GM23248 (cell line): ENCODE data around the gene CADPS2. TPM values are rescaled to one million over a fixed set of nuclear protein-coding genes. Genes with fewer than 3 reads are reported as not detected.

Source experiments
- DNase-seq: peaks from one replicate; pipeline ENCODE4 v3.0.0-alpha.2; 2015
- H2AFZ ChIP-seq: fragments of 200-600 bp; sonication (generic); 2 replicates; pipeline ENCODE4 v1.6.1; 2016; ENCODE audit warnings: antibody characterized with exemption
- H3F3A ChIP-seq: fragments of 200-600 bp; sonication (generic); 2 replicates; pipeline ENCODE4 v1.6.1; 2016; ENCODE audit warnings: mild to moderate bottlenecking, antibody characterized with exemption, mixed run types; ENCODE audit not compliant: insufficient read depth
- H3K27ac ChIP-seq: fragments of 200-600 bp; sonication (generic); 2 replicates; pipeline ENCODE4 v1.5.1; 2016; ENCODE audit warnings: mild to moderate bottlenecking
- H3K27me3 ChIP-seq: fragments of 200-600 bp; sonication (generic); replicated peaks from 2 replicates; pipeline ENCODE4 v1.6.1; 2016; ENCODE audit warnings: mild to moderate bottlenecking; ENCODE audit not compliant: insufficient read depth
- H3K36me3 ChIP-seq: fragments of 200-600 bp; sonication (generic); 2 replicates; pipeline ENCODE4 v1.6.1; 2016; ENCODE audit warnings: low read depth, mild to moderate bottlenecking
- H3K4me1 ChIP-seq: fragments of 200-600 bp; sonication (generic); 2 replicates; pipeline ENCODE4 v1.6.1; 2016; ENCODE audit warnings: mild to moderate bottlenecking; ENCODE audit not compliant: insufficient read depth
- H3K4me2 ChIP-seq: fragments of 200-600 bp; sonication (generic); one replicate; pipeline ENCODE4 v1.6.1; 2016; ENCODE audit warnings: mild to moderate bottlenecking; ENCODE audit not compliant: unreplicated experiment
- H3K4me3 ChIP-seq: fragments of 200-600 bp; sonication (generic); 2 replicates; pipeline ENCODE4 v1.5.1; 2016; ENCODE audit warnings: mild to moderate bottlenecking
- H3K79me2 ChIP-seq: fragments of 200-600 bp; sonication (generic); 2 replicates; pipeline ENCODE4 v1.6.1; 2016; ENCODE audit warnings: mild to moderate bottlenecking; ENCODE audit not compliant: insufficient read depth
- H3K9ac ChIP-seq: fragments of 200-600 bp; sonication (generic); 2 replicates; pipeline ENCODE4 v1.6.1; 2016; ENCODE audit warnings: mild to moderate bottlenecking
- H3K9me2 ChIP-seq: fragments of 200-600 bp; sonication (generic); 2 replicates; pipeline ENCODE4 v1.6.1; 2016; ENCODE audit warnings: mixed run types, mild to moderate bottlenecking, moderate library complexity; ENCODE audit not compliant: insufficient read depth
- H3K9me3 ChIP-seq: fragments of 200-600 bp; sonication (generic); one replicate; pipeline ENCODE4 v1.6.1; 2017; ENCODE audit warnings: low read depth
- H4K20me1 ChIP-seq: fragments of 200-600 bp; sonication (generic); 2 replicates; pipeline ENCODE4 v1.6.0; 2016; ENCODE audit not compliant: insufficient read depth
- EZH2 ChIP-seq: fragments of 200-600 bp; sonication (generic); IDR thresholded peaks from 2 replicates; pipeline ENCODE4 v1.6.1; 2018; ENCODE audit warnings: antibody characterized with exemption, mild to moderate bottlenecking; ENCODE audit not compliant: insufficient read depth, poor library complexity, severe bottlenecking
- EZH2phosphoT487 ChIP-seq: fragments of 200-600 bp; sonication (generic); IDR thresholded peaks from 2 replicates; pipeline ENCODE4 v1.6.1; 2018; ENCODE audit warnings: antibody characterized with exemption, moderate library complexity, mild to moderate bottlenecking, low read depth; ENCODE audit not compliant: insufficient read depth
- WGBS, 2 experiments: methylation state at CpG; one replicate each; pipeline ENCODE4 v1.1.6; 2015 to 2017; ENCODE audit warnings: low lambda C conversion rate in 2 of 2, low coverage in 1 of 2; ENCODE audit errors: missing lambda C conversion rate in 2 of 2; 5-methylcytosine and 5-hydroxymethylcytosine counted together
- in situ Hi-C: fragments of 300-500 bp; cut with MboI; formaldehyde crosslinking; loops from 2 replicates; pipeline ENCODE4 v1.15.0; 2020
- polyA plus RNA-seq: library from polyadenylated mRNA; unstranded; fragments of >200 nt; fragmentation: Nextera tagmentation; extraction: Ambion mirVana; gene quantifications from 2 replicates; pipeline ENCODE4 v1.2.1, GENCODE V29; 2016
- total RNA-seq: library from RNA; depleted of rRNA; stranded (reverse); fragments of >200 nt; shearing (Covaris generic); gene quantifications from 2 replicates; pipeline ENCODE4 v1.2.3, GENCODE V29; 2014

CADPS2 gene
- total and polyA plus RNA-seq, 2 experiments from 2014 or later = 0.06 to 0.43 TPM

DNA sequence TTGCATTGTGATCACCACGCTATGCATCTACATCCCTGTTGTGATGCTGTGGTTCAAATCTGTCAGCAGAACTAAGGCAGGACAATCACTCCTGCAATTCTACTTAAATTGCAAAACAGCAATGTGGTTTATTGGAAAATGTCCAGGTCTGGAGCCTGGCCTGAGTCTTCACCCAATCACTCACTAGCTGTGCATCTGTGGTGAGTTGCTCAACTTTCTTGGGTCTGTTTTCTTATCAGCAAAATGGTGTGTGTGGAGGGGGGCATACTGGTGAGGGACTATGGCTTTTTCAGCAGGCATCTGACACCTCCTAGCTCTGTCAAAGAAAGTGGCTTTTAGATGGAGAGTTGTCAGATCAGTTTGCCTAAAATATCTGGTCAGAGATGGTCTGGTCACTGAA, 473.4 kb downstream of the CADPS2 start:
- Histone ChIP-seq H3K4me2 (no peak overlapping the region), H3K9ac (no peak overlapping the region), H3K9me3 (no peaks in the 10 kb centered on the region), H3K4me1 (no peaks in the 10 kb centered on the region), H3K36me3 (no peaks in the 10 kb centered on the region), H3K27ac (no peak overlapping the region), H3K27me3 (no peaks in the 10 kb centered on the region), H4K20me1 (no peaks in the 10 kb centered on the region), H3F3A (no peaks in the 10 kb centered on the region), H2AFZ (no peak overlapping the region), H3K4me3 (no peak overlapping the region), H3K9me2 (no peaks in the 10 kb centered on the region), H3K79me2 (no peaks in the 10 kb centered on the region)
- WGBS, 2 experiments = 63 to 75% methylated on average over 1 of the region's 1 CpG
- TF ChIP-seq EZH2phosphoT487 = no peak
- TF ChIP-seq EZH2 = no peak
- in situ Hi-C loops = no loop called here
- DNase-seq = peak; percentile 35

DNA sequence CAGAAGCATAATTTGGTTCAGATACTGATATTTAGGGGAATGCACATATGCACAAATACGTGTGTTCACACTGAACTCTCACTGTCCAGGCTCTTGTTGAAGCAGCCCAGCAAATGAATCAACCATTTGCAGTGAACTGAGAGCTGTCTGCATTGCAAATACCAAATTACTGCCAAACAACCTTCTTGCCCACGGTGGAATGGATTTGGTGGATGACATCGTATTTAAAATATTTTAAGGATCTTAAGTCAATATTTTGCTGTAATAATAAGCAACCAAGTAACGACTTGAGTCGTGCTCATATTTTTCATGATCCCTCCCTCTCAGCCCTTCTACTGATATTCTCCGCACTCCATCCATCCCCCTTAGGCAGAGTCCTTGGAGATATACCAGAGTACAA, 473.8 kb downstream of the CADPS2 start:
- DNase-seq = no peak
- H3K4me1 ChIP-seq = no peaks in the 10 kb centered on the region
- no peaks in the 10 kb centered on the region for H3K79me2 ChIP-seq
- no peaks in the 10 kb centered on the region for H4K20me1 ChIP-seq
- H3K4me2 ChIP-seq = no peak overlapping the region
- H3K9ac ChIP-seq = no peak overlapping the region
- TF ChIP-seq EZH2 (no peak), EZH2phosphoT487 (no peak)
- WGBS, 2 experiments = 50 to 69% methylated on average over 6 of the region's 6 CpGs
- H3K27me3 ChIP-seq = no peaks in the 10 kb centered on the region
- H3K36me3 ChIP-seq = no peaks in the 10 kb centered on the region
- no peaks in the 10 kb centered on the region for H3K9me3 ChIP-seq
- no peaks in the 10 kb centered on the region for H3K9me2 ChIP-seq
- H3K27ac ChIP-seq = no peak overlapping the region
- H3F3A ChIP-seq = no peaks in the 10 kb centered on the region
- no peak overlapping the region for H3K4me3 ChIP-seq
- in situ Hi-C loops = no loop called here
- H2AFZ ChIP-seq = no peak overlapping the region

DNA sequence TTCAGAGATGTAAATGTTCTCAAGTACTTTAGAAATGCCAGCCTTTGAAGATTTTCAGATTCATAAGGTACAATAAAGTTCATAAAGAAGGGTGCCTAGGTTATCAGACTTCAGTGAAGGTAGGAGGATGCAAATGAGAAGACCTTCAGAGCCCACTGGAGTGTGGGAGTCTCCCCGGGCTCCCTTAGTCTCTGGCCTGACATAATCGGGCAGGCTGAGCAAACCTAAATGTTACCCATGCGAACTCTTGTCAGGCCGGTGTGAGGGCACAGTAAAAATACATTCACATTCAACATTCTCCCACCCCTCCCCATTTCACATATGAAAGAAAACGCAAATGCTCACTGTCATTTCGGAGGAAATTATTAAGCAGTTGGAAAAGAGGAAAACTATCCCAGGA, 479.1 kb downstream of the CADPS2 start:
- Histone ChIP-seq H3K79me2 (no peaks in the 10 kb centered on the region), H3K9me3 (no peaks in the 10 kb centered on the region), H3K9ac (no peak overlapping the region), H2AFZ (no peak overlapping the region), H4K20me1 (no peaks in the 10 kb centered on the region), H3K27ac (no peak overlapping the region), H3K4me1 (no peaks in the 10 kb centered on the region), H3K4me3 (no peak overlapping the region), H3K9me2 (no peaks in the 10 kb centered on the region), H3K4me2 (no peak overlapping the region), H3K36me3 (no peaks in the 10 kb centered on the region), H3K27me3 (no peaks in the 10 kb centered on the region), H3F3A (no peaks in the 10 kb centered on the region)
- TF ChIP-seq EZH2phosphoT487 (no peak), EZH2 (no peak)
- no peak for DNase-seq
- in situ Hi-C loops = no loop called here
- WGBS, 2 experiments = 34 to 35% methylated on average over 6 of the region's 6 CpGs

DNA sequence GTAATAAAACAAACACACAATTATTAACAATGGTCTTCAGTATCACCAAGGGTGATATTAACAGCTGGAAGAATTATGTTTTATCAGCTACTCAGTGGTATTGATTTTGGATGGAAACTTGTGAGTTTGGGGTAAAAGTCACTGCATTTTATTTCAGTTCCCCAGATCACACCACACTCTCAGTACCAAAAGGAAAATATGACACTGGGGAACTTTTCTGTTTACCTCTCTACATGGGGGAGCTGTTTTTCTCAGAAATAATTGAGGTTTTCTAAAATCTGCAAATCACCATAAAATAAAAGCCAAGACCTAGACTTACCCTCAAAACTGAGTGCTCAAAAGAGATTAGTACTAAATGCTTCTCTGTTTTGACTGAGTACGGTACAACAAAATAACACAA, 483.1 kb downstream of the CADPS2 start:
- H3K36me3 ChIP-seq = no peaks in the 10 kb centered on the region
- H3K27me3 ChIP-seq = no peaks in the 10 kb centered on the region
- no peak overlapping the region for H3K4me2 ChIP-seq
- TF ChIP-seq EZH2 (no peak), EZH2phosphoT487 (no peak)
- no peak overlapping the region for H3K4me3 ChIP-seq
- H2AFZ ChIP-seq = no peak overlapping the region
- no peaks in the 10 kb centered on the region for H3K9me2 ChIP-seq
- no peaks in the 10 kb centered on the region for H3K4me1 ChIP-seq
- no peaks in the 10 kb centered on the region for H3K9me3 ChIP-seq
- no peaks in the 10 kb centered on the region for H3K79me2 ChIP-seq
- no peak for DNase-seq
- no peak overlapping the region for H3K9ac ChIP-seq
- in situ Hi-C loops = no loop called here
- no peaks in the 10 kb centered on the region for H4K20me1 ChIP-seq
- 68 to 74% methylated on average over 1 of the region's 1 CpG for WGBS, 2 experiments
- H3K27ac ChIP-seq = no peak overlapping the region
- no peaks in the 10 kb centered on the region for H3F3A ChIP-seq

DNA sequence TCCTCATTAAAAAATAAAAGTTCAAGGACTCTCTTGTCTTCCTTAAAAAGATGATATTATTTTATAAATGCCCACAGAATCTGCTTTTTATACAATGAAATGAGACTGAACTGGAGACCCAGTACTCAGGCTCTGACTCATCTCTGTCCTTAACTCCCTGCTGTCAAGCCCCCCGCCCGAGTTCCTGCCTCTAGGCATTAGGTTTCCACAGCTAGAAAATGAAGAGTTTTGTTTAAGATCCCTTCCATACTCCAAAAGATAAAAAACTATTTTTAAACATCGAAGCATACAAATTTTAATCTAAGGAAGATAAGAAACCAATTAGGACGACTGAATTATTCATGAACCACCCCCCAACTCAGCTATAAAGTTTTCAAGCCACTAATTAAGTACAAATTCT, 484.0 kb downstream of the CADPS2 start:
- in situ Hi-C loops = no loop called here
- Histone ChIP-seq H3K36me3 (no peaks in the 10 kb centered on the region), H3F3A (no peaks in the 10 kb centered on the region), H3K4me2 (no peak overlapping the region), H3K27me3 (no peaks in the 10 kb centered on the region), H3K79me2 (no peaks in the 10 kb centered on the region), H3K27ac (no peak overlapping the region), H4K20me1 (no peaks in the 10 kb centered on the region), H3K9me3 (no peaks in the 10 kb centered on the region), H3K4me1 (no peaks in the 10 kb centered on the region), H2AFZ (no peak overlapping the region), H3K9me2 (no peaks in the 10 kb centered on the region), H3K4me3 (no peak overlapping the region), H3K9ac (no peak overlapping the region)
- DNase-seq = no peak
- 11 to 17% methylated on average over 4 of the region's 4 CpGs for WGBS, 2 experiments
- TF ChIP-seq EZH2phosphoT487 = no peak
- no peak for TF ChIP-seq EZH2
